HG02943 (cell line): ENCODE results near the gene PAXX.

ENCODE experiments used
- ATAC-seq: cut with Tn5 transposase; IDR thresholded peaks from one replicate; pipeline ENCODE4 v1.9.1; 2021; ENCODE audit warnings: mild to moderate bottlenecking, low read depth, moderate library complexity; ENCODE audit not compliant: unreplicated experiment

Gene PAXX

GRCh38 chr9:136991993-136992818 lies at the start of gene PAXX:
Gene PAXX, plus strand, starts transcription at chr9:136992422. Its CDS starts 22 bp downstream, at chr9:136992444.
- peak; percentile 71 for ATAC-seq

- ATAC-seq, result no peak
These were observed 49.4 kb upstream of the PAXX start for GRCh38 chr9:136942881-136943230.

GRCh38 chr9:136943291-136944211 lies 48.7 kb upstream of the PAXX start:
- peak; percentile 14 for ATAC-seq

- ATAC-seq, result peak; percentile 28
These were observed 48.1 kb upstream of the PAXX start for GRCh38 chr9:136944212-136944518.

GRCh38 chr9:136944519-136945332 lies 47.5 kb upstream of the PAXX start, which contains the start of the genes C8G and FBXW5:
Gene C8G, plus strand, starts transcription at chr9:136945243. Its CDS starts 78 bp downstream, at chr9:136945321.
Gene FBXW5, minus strand, starts transcription at chr9:136944738. Its CDS starts 655 bp downstream, at chr9:136944083.
- peak; percentile 65 for ATAC-seq

GRCh38 chr9:136945333-136946227 lies 46.6 kb upstream of the PAXX start:
- no peak for ATAC-seq

GRCh38 chr9:136946228-136947027 lies 45.8 kb upstream of the PAXX start:
- ATAC-seq, result no peak

- ATAC-seq, result no peak
These were observed 45.0 kb upstream of the PAXX start for GRCh38 chr9:136947028-136947891.

- no peak for ATAC-seq
These were observed 44.2 kb upstream of the PAXX start for GRCh38 chr9:136947955-136948510.

GRCh38 chr9:136949239-136949816 lies 42.9 kb upstream of the PAXX start:
- ATAC-seq, result no peak

- peak; percentile 57 for ATAC-seq
These were observed 42.2 kb upstream of the PAXX start for GRCh38 chr9:136949817-136950655.

- ATAC-seq, result no peak
These were observed 41.5 kb upstream of the PAXX start for GRCh38 chr9:136950656-136951276.

GRCh38 chr9:136951541-136952320 lies 40.5 kb upstream of the PAXX start, which contains the start of gene LCN12:
Gene LCN12, plus strand, starts transcription at chr9:136952273. Its CDS starts 55 bp downstream, at chr9:136952328.
- ATAC-seq, result no peak

- no peak for ATAC-seq
These were observed 39.8 kb upstream of the PAXX start for GRCh38 chr9:136952321-136952850.
